Measurements from ENCODE around the gene KCP. TPM values are rescaled to one million over a fixed set of nuclear protein-coding genes. Genes with fewer than 3 reads are reported as not detected.

KCP gene
- total and polyA plus RNA-seq, 2 experiments from 2014 or later, result 0.76 to 1.1 TPM

DNA sequence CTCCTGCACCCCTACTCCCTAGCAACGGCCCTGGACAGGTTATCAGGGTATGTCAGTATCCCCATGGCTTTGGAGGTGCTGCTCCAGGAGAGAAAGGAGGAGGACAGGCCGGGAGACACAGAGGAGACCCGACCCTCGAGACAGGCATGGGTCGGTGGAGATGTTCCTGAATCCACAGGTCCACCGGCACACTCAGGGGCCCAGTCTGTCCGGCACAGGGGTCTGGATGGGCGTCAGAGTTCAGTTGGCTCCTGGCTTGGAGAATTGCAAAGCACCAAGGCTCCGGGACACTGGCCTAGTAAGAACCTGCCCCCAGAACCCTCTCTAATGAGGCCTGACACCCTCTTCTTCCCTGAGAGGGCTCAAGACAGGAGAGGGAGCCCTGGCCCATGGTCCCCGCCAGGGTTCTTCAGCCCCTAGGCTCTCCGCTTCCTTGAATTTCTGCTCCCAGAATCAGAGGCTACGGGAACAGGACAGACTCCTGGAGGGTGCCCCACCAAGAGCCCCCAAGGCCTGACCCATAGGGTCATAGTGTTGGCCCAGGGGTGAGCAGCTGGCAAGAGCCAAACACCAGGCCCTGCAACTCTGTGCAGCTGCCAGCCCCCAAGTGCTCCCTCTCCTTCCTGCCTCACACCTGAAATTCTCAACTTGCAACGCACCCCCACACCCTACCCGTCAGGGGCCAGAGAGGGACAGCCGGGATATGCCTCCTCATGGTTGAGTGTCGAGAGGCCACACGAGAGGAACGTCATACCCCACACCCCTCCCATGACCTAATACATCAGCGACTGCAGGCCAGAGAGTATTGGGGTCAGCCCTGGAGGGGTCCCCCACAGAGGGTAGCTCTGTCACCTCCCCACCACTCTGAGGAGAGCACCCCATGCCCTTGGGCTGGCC lies 21.7 kb upstream of the KCP start:
- Mint-ChIP-seq H3K4me1 (peaks cover 3% of the 10 kb centered on the region), H3K36me3 (ENCODE audit: low read depth) (no peaks in the 10 kb centered on the region; the same call in 2 of the 3 replicates), H3K27me3 (ENCODE audit: insufficient read depth, low read depth, poor library complexity) (peaks cover 27% of the 10 kb centered on the region), H3K27ac (no peak overlapping the region), H3K9me3 (no peaks in the 10 kb centered on the region; the same call in 2 of the 3 replicates), H3K4me3 (no peak overlapping the region)
- Histone ChIP-seq H4K20me1 (replicated peaks; ENCODE audit: insufficient read depth) (peaks cover 4% of the 10 kb centered on the region; the same call in 1 of the 2 replicates), H3K79me2 (replicated peaks; ENCODE audit: insufficient read depth) (no peaks in the 10 kb centered on the region), H3K27ac (ENCODE audit: low read depth) (no peak overlapping the region), H3K9me2 (ENCODE audit: insufficient read depth) (no peaks in the 10 kb centered on the region), H3K27me3 (ENCODE audit: insufficient read depth) (peaks cover 23% of the 10 kb centered on the region), H3K4me3 (no peak overlapping the region), H3K36me3 (ENCODE audit: insufficient read depth) (no peaks in the 10 kb centered on the region), H3F3A (replicated peaks; ENCODE audit: low read depth) (0 out of 2 replicates have a peak, but pooled peaks cover 4% of the 10 kb centered on the region), H3K4me2 (no peak overlapping the region), H2AFZ (no peak overlapping the region), H3K4me1 (ENCODE audit: insufficient read depth) (no peaks in the 10 kb centered on the region)
- ATAC-seq, result no peak
- DNase-seq (ENCODE audit: low spot score), result no peak
- TF ChIP-seq ZNF114 (CRISPR knock-in tag; IDR thresholded peaks at IDR 0.05) (no peak), STAT1 (IDR thresholded peaks at IDR 0.05; ENCODE audit: unreplicated experiment) (no peak), CREB1 (CRISPR knock-in tag; IDR thresholded peaks at IDR 0.05; ENCODE audit: low read depth) (no peak), EZH2phosphoT487 (IDR thresholded peaks at IDR 0.05; ENCODE audit: unreplicated experiment) (no peak), ZNF331 (CRISPR knock-in tag; IDR thresholded peaks at IDR 0.05; ENCODE audit: low read depth) (no peak), NANOG (IDR thresholded peaks at IDR 0.05; ENCODE audit: borderline replicate concordance) (no peak), JUNB (IDR thresholded peaks at IDR 0.05; ENCODE audit: unreplicated experiment) (no peak), POLR2AphosphoS5 (IDR thresholded peaks at IDR 0.05; ENCODE audit: low read depth) (no peak), EZH2 (IDR thresholded peaks at IDR 0.05; ENCODE audit: low read depth, unreplicated experiment) (no peak)
- TF ChIP-seq, protein P1, sequence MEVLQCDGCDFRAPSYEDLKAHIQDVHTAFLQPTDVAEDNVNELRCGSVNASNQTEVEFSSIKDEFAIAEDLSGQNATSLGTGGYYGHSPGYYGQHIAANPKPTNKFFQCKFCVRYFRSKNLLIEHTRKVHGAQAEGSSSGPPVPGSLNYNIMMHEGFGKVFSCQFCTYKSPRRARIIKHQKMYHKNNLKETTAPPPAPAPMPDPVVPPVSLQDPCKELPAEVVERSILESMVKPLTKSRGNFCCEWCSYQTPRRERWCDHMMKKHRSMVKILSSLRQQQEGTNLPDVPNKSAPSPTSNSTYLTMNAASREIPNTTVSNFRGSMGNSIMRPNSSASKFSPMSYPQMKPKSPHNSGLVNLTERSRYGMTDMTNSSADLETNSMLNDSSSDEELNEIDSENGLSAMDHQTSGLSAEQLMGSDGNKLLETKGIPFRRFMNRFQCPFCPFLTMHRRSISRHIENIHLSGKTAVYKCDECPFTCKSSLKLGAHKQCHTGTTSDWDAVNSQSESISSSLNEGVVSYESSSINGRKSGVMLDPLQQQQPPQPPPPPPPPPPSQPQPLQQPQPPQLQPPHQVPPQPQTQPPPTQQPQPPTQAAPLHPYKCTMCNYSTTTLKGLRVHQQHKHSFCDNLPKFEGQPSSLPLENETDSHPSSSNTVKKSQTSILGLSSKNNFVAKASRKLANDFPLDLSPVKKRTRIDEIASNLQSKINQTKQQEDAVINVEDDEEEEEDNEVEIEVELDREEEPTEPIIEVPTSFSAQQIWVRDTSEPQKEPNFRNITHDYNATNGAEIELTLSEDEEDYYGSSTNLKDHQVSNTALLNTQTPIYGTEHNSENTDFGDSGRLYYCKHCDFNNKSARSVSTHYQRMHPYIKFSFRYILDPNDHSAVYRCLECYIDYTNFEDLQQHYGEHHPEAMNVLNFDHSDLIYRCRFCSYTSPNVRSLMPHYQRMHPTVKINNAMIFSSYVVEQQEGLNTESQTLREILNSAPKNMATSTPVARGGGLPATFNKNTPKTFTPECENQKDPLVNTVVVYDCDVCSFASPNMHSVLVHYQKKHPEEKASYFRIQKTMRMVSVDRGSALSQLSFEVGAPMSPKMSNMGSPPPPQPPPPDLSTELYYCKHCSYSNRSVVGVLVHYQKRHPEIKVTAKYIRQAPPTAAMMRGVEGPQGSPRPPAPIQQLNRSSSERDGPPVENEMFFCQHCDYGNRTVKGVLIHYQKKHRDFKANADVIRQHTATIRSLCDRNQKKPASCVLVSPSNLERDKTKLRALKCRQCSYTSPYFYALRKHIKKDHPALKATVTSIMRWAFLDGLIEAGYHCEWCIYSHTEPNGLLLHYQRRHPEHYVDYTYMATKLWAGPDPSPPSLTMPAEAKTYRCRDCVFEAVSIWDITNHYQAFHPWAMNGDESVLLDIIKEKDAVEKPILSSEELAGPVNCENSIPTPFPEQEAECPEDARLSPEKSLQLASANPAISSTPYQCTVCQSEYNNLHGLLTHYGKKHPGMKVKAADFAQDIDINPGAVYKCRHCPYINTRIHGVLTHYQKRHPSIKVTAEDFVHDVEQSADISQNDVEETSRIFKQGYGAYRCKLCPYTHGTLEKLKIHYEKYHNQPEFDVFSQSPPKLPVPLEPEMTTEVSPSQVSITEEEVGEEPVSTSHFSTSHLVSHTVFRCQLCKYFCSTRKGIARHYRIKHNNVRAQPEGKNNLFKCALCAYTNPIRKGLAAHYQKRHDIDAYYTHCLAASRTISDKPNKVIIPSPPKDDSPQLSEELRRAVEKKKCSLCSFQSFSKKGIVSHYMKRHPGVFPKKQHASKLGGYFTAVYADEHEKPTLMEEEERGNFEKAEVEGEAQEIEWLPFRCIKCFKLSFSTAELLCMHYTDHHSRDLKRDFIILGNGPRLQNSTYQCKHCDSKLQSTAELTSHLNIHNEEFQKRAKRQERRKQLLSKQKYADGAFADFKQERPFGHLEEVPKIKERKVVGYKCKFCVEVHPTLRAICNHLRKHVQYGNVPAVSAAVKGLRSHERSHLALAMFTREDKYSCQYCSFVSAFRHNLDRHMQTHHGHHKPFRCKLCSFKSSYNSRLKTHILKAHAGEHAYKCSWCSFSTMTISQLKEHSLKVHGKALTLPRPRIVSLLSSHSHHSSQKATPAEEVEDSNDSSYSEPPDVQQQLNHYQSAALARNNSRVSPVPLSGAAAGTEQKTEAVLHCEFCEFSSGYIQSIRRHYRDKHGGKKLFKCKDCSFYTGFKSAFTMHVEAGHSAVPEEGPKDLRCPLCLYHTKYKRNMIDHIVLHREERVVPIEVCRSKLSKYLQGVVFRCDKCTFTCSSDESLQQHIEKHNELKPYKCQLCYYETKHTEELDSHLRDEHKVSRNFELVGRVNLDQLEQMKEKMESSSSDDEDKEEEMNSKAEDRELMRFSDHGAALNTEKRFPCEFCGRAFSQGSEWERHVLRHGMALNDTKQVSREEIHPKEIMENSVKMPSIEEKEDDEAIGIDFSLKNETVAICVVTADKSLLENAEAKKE (CRISPR knock-in tag; IDR thresholded peaks at IDR 0.05), result no peak
- TF ChIP-seq, protein P2, sequence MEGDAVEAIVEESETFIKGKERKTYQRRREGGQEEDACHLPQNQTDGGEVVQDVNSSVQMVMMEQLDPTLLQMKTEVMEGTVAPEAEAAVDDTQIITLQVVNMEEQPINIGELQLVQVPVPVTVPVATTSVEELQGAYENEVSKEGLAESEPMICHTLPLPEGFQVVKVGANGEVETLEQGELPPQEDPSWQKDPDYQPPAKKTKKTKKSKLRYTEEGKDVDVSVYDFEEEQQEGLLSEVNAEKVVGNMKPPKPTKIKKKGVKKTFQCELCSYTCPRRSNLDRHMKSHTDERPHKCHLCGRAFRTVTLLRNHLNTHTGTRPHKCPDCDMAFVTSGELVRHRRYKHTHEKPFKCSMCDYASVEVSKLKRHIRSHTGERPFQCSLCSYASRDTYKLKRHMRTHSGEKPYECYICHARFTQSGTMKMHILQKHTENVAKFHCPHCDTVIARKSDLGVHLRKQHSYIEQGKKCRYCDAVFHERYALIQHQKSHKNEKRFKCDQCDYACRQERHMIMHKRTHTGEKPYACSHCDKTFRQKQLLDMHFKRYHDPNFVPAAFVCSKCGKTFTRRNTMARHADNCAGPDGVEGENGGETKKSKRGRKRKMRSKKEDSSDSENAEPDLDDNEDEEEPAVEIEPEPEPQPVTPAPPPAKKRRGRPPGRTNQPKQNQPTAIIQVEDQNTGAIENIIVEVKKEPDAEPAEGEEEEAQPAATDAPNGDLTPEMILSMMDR (conservative IDR thresholded peaks at IDR 0.05; ENCODE audit: low read depth in 2 of 2), result no peak
- TF ChIP-seq, protein P3, sequence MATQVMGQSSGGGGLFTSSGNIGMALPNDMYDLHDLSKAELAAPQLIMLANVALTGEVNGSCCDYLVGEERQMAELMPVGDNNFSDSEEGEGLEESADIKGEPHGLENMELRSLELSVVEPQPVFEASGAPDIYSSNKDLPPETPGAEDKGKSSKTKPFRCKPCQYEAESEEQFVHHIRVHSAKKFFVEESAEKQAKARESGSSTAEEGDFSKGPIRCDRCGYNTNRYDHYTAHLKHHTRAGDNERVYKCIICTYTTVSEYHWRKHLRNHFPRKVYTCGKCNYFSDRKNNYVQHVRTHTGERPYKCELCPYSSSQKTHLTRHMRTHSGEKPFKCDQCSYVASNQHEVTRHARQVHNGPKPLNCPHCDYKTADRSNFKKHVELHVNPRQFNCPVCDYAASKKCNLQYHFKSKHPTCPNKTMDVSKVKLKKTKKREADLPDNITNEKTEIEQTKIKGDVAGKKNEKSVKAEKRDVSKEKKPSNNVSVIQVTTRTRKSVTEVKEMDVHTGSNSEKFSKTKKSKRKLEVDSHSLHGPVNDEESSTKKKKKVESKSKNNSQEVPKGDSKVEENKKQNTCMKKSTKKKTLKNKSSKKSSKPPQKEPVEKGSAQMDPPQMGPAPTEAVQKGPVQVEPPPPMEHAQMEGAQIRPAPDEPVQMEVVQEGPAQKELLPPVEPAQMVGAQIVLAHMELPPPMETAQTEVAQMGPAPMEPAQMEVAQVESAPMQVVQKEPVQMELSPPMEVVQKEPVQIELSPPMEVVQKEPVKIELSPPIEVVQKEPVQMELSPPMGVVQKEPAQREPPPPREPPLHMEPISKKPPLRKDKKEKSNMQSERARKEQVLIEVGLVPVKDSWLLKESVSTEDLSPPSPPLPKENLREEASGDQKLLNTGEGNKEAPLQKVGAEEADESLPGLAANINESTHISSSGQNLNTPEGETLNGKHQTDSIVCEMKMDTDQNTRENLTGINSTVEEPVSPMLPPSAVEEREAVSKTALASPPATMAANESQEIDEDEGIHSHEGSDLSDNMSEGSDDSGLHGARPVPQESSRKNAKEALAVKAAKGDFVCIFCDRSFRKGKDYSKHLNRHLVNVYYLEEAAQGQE (IDR thresholded peaks at IDR 0.05; ENCODE audit: unreplicated experiment), result no peak
